Muscle of leg (tissue), 11 donors: ENCODE results near the gene KCNN4. TPM values are rescaled to one million over a fixed set of nuclear protein-coding genes. Genes with fewer than 3 reads are reported as not detected.
A peak's percentile ranks its signal among the peaks of the same experiment; 100 is the strongest.
"Not testable (repeated sequence)": the region's sequence is repeated elsewhere in the genome, so short reads cannot be mapped to it uniquely, and the experiment has no call there.

Source experiments
- DNase-seq: peaks from one replicate; pipeline ENCODE4 v3.0.0; 2013
- H3K27ac ChIP-seq: one replicate; pipeline ENCODE4 v1.5.1; 2013; ENCODE audit warnings: mild to moderate bottlenecking, low read length, control low read depth
- H3K27me3 ChIP-seq: one replicate; pipeline ENCODE4 v1.6.1; 2013; ENCODE audit warnings: low read length; ENCODE audit not compliant: control insufficient read depth, insufficient read depth
- H3K36me3 ChIP-seq: one replicate; pipeline ENCODE4 v1.6.1; 2013; ENCODE audit warnings: low read length; ENCODE audit not compliant: control insufficient read depth, insufficient read depth
- H3K4me1 ChIP-seq: one replicate; pipeline ENCODE4 v1.6.1; 2013; ENCODE audit warnings: low read length; ENCODE audit not compliant: control insufficient read depth, insufficient read depth
- H3K4me3 ChIP-seq: one replicate; pipeline ENCODE4 v1.5.1; 2013; ENCODE audit warnings: low read length, control low read depth
- H3K9me3 ChIP-seq: replicated peaks from 2 replicates; pipeline ENCODE4 v1.6.1; 2013; ENCODE audit warnings: low read depth, low read length; ENCODE audit not compliant: control insufficient read depth
- WGBS: methylation state at CpG from one replicate; pipeline ENCODE4 v1.1.5; 2013; ENCODE audit warnings: missing lambda C conversion rate; ENCODE audit not compliant: insufficient coverage; 5-methylcytosine and 5-hydroxymethylcytosine counted together
- polyA plus RNA-seq, 8 donors: library from polyadenylated mRNA; unstranded; fragments of 120-200 nt; gene quantifications; one replicate each; pipeline versions ENCODE4 v1.2.1 to v1.2.3, GENCODE V29; 2013; ENCODE audit warnings: inconsistent platforms in 1 of 8, low replicate concordance in 1 of 8; ENCODE audit not compliant: insufficient read length in 8 of 8, insufficient read depth in 1 of 8
- total RNA-seq: library from RNA; stranded (reverse); fragments of 120-200 nt; gene quantifications from one replicate; pipeline ENCODE4 v1.2.4, GENCODE V29; 2013

KCNN4 gene
- total and polyA plus RNA-seq, 9 donors: 0.23 to 1.2 (median 0.69) TPM

GRCh38 chr19:43812688-43813087 lies 31.9 kb upstream of the KCNN4 start:
- Histone ChIP-seq H3K4me1 (no peaks in the 10 kb centered on the region), H3K27ac (no peak overlapping the region), H3K9me3 (no peaks in the 10 kb centered on the region), H3K4me3 (no peak overlapping the region), H3K27me3 (peaks cover 2% of the 10 kb centered on the region), H3K36me3 (no peaks in the 10 kb centered on the region)
- no peak for DNase-seq
- WGBS: 40% methylated on average over 1 of the region's 6 CpGs

GRCh38 chr19:43812259-43812658 lies 31.5 kb upstream of the KCNN4 start:
- no CpG with 5 or more reads among the region's 1 CpG for WGBS
- H3K9me3 ChIP-seq: no peaks in the 10 kb centered on the region
- H3K27ac ChIP-seq: no peak overlapping the region
- H3K27me3 ChIP-seq: peaks cover 2% of the 10 kb centered on the region
- no peak overlapping the region for H3K4me3 ChIP-seq
- DNase-seq: no peak
- no peaks in the 10 kb centered on the region for H3K4me1 ChIP-seq
- H3K36me3 ChIP-seq: no peaks in the 10 kb centered on the region

- WGBS: 20% methylated on average over 1 of the region's 1 CpG
- H3K36me3 ChIP-seq: no peaks in the 10 kb centered on the region
- no peaks in the 10 kb centered on the region for H3K4me1 ChIP-seq
- no peak for DNase-seq
- H3K27me3 ChIP-seq: peaks cover 2% of the 10 kb centered on the region
- H3K4me3 ChIP-seq: no peak overlapping the region
- H3K27ac ChIP-seq: no peak overlapping the region
- no peaks in the 10 kb centered on the region for H3K9me3 ChIP-seq
Measured at GRCh38 chr19:43811837-43812236, 31.1 kb upstream of the KCNN4 start.

GRCh38 chr19:43809762-43810696 lies 29.3 kb upstream of the KCNN4 start:
- no peaks in the 10 kb centered on the region for H3K4me1 ChIP-seq
- no peak overlapping the region for H3K4me3 ChIP-seq
- H3K27me3 ChIP-seq: peaks cover 2% of the 10 kb centered on the region
- H3K36me3 ChIP-seq: no peaks in the 10 kb centered on the region
- peak; percentile 48 for DNase-seq
- H3K9me3 ChIP-seq: no peaks in the 10 kb centered on the region
- 63% methylated on average over 3 of the region's 8 CpGs for WGBS
- H3K27ac ChIP-seq: no peak overlapping the region

GRCh38 chr19:43807651-43808050 lies 26.9 kb upstream of the KCNN4 start:
- H3K27ac ChIP-seq: no peak overlapping the region
- H3K4me1 ChIP-seq: no peaks in the 10 kb centered on the region
- H3K27me3 ChIP-seq: no peaks in the 10 kb centered on the region
- no peaks in the 10 kb centered on the region for H3K36me3 ChIP-seq
- no peaks in the 10 kb centered on the region for H3K9me3 ChIP-seq
- H3K4me3 ChIP-seq: no peak overlapping the region
- DNase-seq: no peak

- no peaks in the 10 kb centered on the region for H3K4me1 ChIP-seq
- WGBS: no CpG with 5 or more reads among the region's 5 CpGs
Measured at GRCh38 chr19:43806848-43807247, 26.1 kb upstream of the KCNN4 start.

GRCh38 chr19:43806401-43806800 lies 25.6 kb upstream of the KCNN4 start:
- H3K4me1 ChIP-seq, H3K27me3 ChIP-seq, H3K4me3 ChIP-seq, H3K27ac ChIP-seq, DNase-seq, H3K9me3 ChIP-seq, H3K36me3 ChIP-seq: not testable (repeated sequence)
- no CpG with 5 or more reads among the region's 7 CpGs for WGBS

More at GRCh38 chr19:43806848-43807247, 26.1 kb upstream of the KCNN4 start:
- no peak for DNase-seq
- no peaks in the 10 kb centered on the region for H3K9me3 ChIP-seq
- no peak overlapping the region for H3K27ac ChIP-seq
- H3K36me3 ChIP-seq: no peaks in the 10 kb centered on the region
- H3K27me3 ChIP-seq: no peaks in the 10 kb centered on the region
- H3K4me3 ChIP-seq: no peak overlapping the region

- no peaks in the 10 kb centered on the region for H3K9me3 ChIP-seq
- no peak overlapping the region for H3K27ac ChIP-seq
- no peak for DNase-seq
- 40% methylated on average over 1 of the region's 2 CpGs for WGBS
- H3K36me3 ChIP-seq: no peaks in the 10 kb centered on the region
- no peaks in the 10 kb centered on the region for H3K4me1 ChIP-seq
- H3K4me3 ChIP-seq: no peak overlapping the region
- no peaks in the 10 kb centered on the region for H3K27me3 ChIP-seq
Measured at GRCh38 chr19:43804432-43804831, 23.7 kb upstream of the KCNN4 start.

GRCh38 chr19:43802216-43802951 lies 21.6 kb upstream of the KCNN4 start, which contains the start of gene LYPD5:
Gene LYPD5, minus strand, starts transcription at chr19:43802447. Its CDS starts 67 bp downstream, at chr19:43802380.
- peaks cover 15% of the 10 kb centered on the region for H3K27me3 ChIP-seq
- no peak within 1 kb of the TSS for H3K4me3 ChIP-seq
- peaks cover 7% of the 10 kb centered on the region for H3K4me1 ChIP-seq
- H3K9me3 ChIP-seq: no peaks in the 10 kb centered on the region
- no peaks in the 10 kb centered on the region for H3K36me3 ChIP-seq
- WGBS: 68% methylated on average over 9 of the region's 12 CpGs
- H3K27ac ChIP-seq: no peak within 1 kb of the TSS
- DNase-seq: no peak

- 51% methylated on average over 6 of the region's 6 CpGs for WGBS
- Histone ChIP-seq H3K4me3 (no peak overlapping the region), H3K27ac (no peak overlapping the region), H3K27me3 (peaks cover 15% of the 10 kb centered on the region), H3K36me3 (no peaks in the 10 kb centered on the region), H3K4me1 (peaks cover 7% of the 10 kb centered on the region), H3K9me3 (no peaks in the 10 kb centered on the region)
- no peak for DNase-seq
Measured at GRCh38 chr19:43799502-43800142, 18.8 kb upstream of the KCNN4 start.
